ENCODE measurements around the gene DAPK1.

DAPK1 gene

GRCh38 chr9:87685871-87686519, 188.3 kb downstream of the DAPK1 start:
- peaks cover 9% of the 10 kb centered on the region; the same call in 1 of the 2 replicates for H3K36me3 ChIP-seq (replicated peaks; ENCODE audit: insufficient read depth, low read length)
- no peaks in the 10 kb centered on the region for H3F3A ChIP-seq (ENCODE audit: insufficient read depth, low read length)
- H4K20me1 ChIP-seq (ENCODE audit: insufficient read depth, low read length) = no peaks in the 10 kb centered on the region
- H3K4me1 ChIP-seq (ENCODE audit: low read length) = peaks cover 5% of the 10 kb centered on the region; the same call in 1 of the 2 replicates
- TF ChIP-seq EZH2 (optimal IDR thresholded peaks at IDR 0.05; ENCODE audit: low read depth, low read length) = no peak
- TF ChIP-seq CTCF (IDR thresholded peaks at IDR 0.05; ENCODE audit: low read length) = no peak
- no peak for TF ChIP-seq EZH2phosphoT487 (IDR thresholded peaks at IDR 0.05; ENCODE audit: low read length)
- no peak overlapping the region for H3K4me2 ChIP-seq (ENCODE audit: low read depth, low read length)
- H3K9me3 ChIP-seq (replicated peaks; ENCODE audit: insufficient read depth, low read length) = no peaks in the 10 kb centered on the region
- DNase-seq = no peak
- no peak overlapping the region for H3K27ac ChIP-seq (ENCODE audit: low read length)
- no peak overlapping the region for H2AFZ ChIP-seq (ENCODE audit: low read length)
- no peaks in the 10 kb centered on the region for H3K79me2 ChIP-seq (ENCODE audit: low read length)
- H3K9me2 ChIP-seq (replicated peaks; ENCODE audit: insufficient read depth, low read length) = no peaks in the 10 kb centered on the region
- H3K9ac ChIP-seq (ENCODE audit: low read length) = no peak overlapping the region
- no peak overlapping the region for H3K4me3 ChIP-seq (ENCODE audit: low read length)
- no peaks in the 10 kb centered on the region for H3K27me3 ChIP-seq (replicated peaks; ENCODE audit: insufficient read depth, low read length)

- no peaks in the 10 kb centered on the region for H3K9me2 ChIP-seq (replicated peaks; ENCODE audit: insufficient read depth, low read length)
- no peaks in the 10 kb centered on the region for H3K9me3 ChIP-seq (replicated peaks; ENCODE audit: insufficient read depth, low read length)
- H3K4me1 ChIP-seq (ENCODE audit: low read length) = peaks cover 3% of the 10 kb centered on the region; the same call in 1 of the 2 replicates
- no peaks in the 10 kb centered on the region for H3F3A ChIP-seq (ENCODE audit: insufficient read depth, low read length)
- H3K79me2 ChIP-seq (ENCODE audit: low read length) = no peaks in the 10 kb centered on the region
- DNase-seq = no peak
- no peak overlapping the region for H3K4me2 ChIP-seq (ENCODE audit: low read depth, low read length)
- H3K36me3 ChIP-seq (replicated peaks; ENCODE audit: insufficient read depth, low read length) = peaks cover 8% of the 10 kb centered on the region; the same call in 1 of the 2 replicates
- H3K9ac ChIP-seq (ENCODE audit: low read length) = no peak overlapping the region
- H2AFZ ChIP-seq (ENCODE audit: low read length) = no peak overlapping the region
- no peak for TF ChIP-seq EZH2 (optimal IDR thresholded peaks at IDR 0.05; ENCODE audit: low read depth, low read length)
- TF ChIP-seq CTCF (IDR thresholded peaks at IDR 0.05; ENCODE audit: low read length) = no peak
- no peak for TF ChIP-seq EZH2phosphoT487 (IDR thresholded peaks at IDR 0.05; ENCODE audit: low read length)
- no peak overlapping the region for H3K27ac ChIP-seq (ENCODE audit: low read length)
- H4K20me1 ChIP-seq (ENCODE audit: insufficient read depth, low read length) = no peaks in the 10 kb centered on the region
- H3K27me3 ChIP-seq (replicated peaks; ENCODE audit: insufficient read depth, low read length) = no peaks in the 10 kb centered on the region
- no peak overlapping the region for H3K4me3 ChIP-seq (ENCODE audit: low read length)
Observed at GRCh38 chr9:87686520-87687090, 188.9 kb downstream of the DAPK1 start.

- no peaks in the 10 kb centered on the region for H3K9me3 ChIP-seq (replicated peaks; ENCODE audit: insufficient read depth, low read length)
- TF ChIP-seq CTCF (IDR thresholded peaks at IDR 0.05; ENCODE audit: low read length) (no peak), EZH2 (optimal IDR thresholded peaks at IDR 0.05; ENCODE audit: low read depth, low read length) (no peak), EZH2phosphoT487 (IDR thresholded peaks at IDR 0.05; ENCODE audit: low read length) (no peak)
- H4K20me1 ChIP-seq (ENCODE audit: insufficient read depth, low read length) = no peaks in the 10 kb centered on the region
- no peak overlapping the region for H3K9ac ChIP-seq (ENCODE audit: low read length)
- H3K4me3 ChIP-seq (ENCODE audit: low read length) = no peak overlapping the region
- H3K27me3 ChIP-seq (replicated peaks; ENCODE audit: insufficient read depth, low read length) = no peaks in the 10 kb centered on the region
- 0 out of 2 replicates have a peak, but pooled peaks cover 2% of the 10 kb centered on the region for H3K36me3 ChIP-seq (replicated peaks; ENCODE audit: insufficient read depth, low read length)
- no peaks in the 10 kb centered on the region for H3K79me2 ChIP-seq (ENCODE audit: low read length)
- no peaks in the 10 kb centered on the region for H3K9me2 ChIP-seq (replicated peaks; ENCODE audit: insufficient read depth, low read length)
- no peaks in the 10 kb centered on the region for H3K4me1 ChIP-seq (ENCODE audit: low read length)
- no peak overlapping the region for H3K4me2 ChIP-seq (ENCODE audit: low read depth, low read length)
- H2AFZ ChIP-seq (ENCODE audit: low read length) = no peak overlapping the region
- H3K27ac ChIP-seq (ENCODE audit: low read length) = no peak overlapping the region
- DNase-seq = no peak
- no peaks in the 10 kb centered on the region for H3F3A ChIP-seq (ENCODE audit: insufficient read depth, low read length)
Observed at GRCh38 chr9:87687207-87687606, 189.5 kb downstream of the DAPK1 start.
